ENCODE results near the gene HRC. TPM values are rescaled to one million over a fixed set of nuclear protein-coding genes. Genes with fewer than 3 reads are reported as not detected.

HRC gene
- total RNA-seq, 1 experiment from 2014 or later, result not detected

GRCh38 chr19:49150106-49150943 lies 4.9 kb downstream of the HRC start:
- Histone ChIP-seq H4K20me1 (ENCODE audit: insufficient read depth) (no peaks in the 10 kb centered on the region), H3K9me3 (ENCODE audit: insufficient read depth, low read depth) (no peaks in the 10 kb centered on the region), H2AFZ (peak overlapping the region; percentile 92), H3K4me3 (peak overlapping the region; percentile 88), H3K9me2 (ENCODE audit: insufficient read depth) (no peaks in the 10 kb centered on the region), H3K36me3 (ENCODE audit: low read depth) (no peaks in the 10 kb centered on the region), H3K4me1 (replicated peaks; ENCODE audit: insufficient read depth) (peaks cover 16% of the 10 kb centered on the region; the same call in 1 of the 2 replicates), H3K27me3 (ENCODE audit: insufficient read depth, low read depth) (no peaks in the 10 kb centered on the region), H3F3A (ENCODE audit: insufficient read depth, low read depth) (peaks cover 22% of the 10 kb centered on the region; the same call in 1 of the 2 replicates), H3K27ac (peak overlapping the region; percentile 37), H3K4me2 (peak overlapping the region; percentile 99), H3K79me2 (ENCODE audit: low read depth) (no peaks in the 10 kb centered on the region)
- intact Hi-C loops (cut with micrococcal nuclease; ENCODE audit: unreplicated experiment), result no loop called here
- ChIA-PET POLR2A (ENCODE audit: unreplicated experiment) (interaction anchor here (0.6 to 0.7 kb wide), 3 partner anchors 175 to 1053 kb away, joined by 6 to 11 read pairs (median 9); partner anchors contain the start of gene MYH14), CTCF (interaction anchor here (0.6 to 0.7 kb wide), 3 partner anchors 21 to 277 kb away, joined by 3 to 5 read pairs (median 4); no protein-coding TSS in a partner anchor)
- DNase-seq, result peak; percentile 63 to 85
- TSS peak; percentile 78 for BruUV-seq (replicated peaks)
- TF ChIP-seq EZH2 (IDR thresholded peaks at IDR 0.05; ENCODE audit: low read depth) (no peak), CTCF (conservative IDR thresholded peaks at IDR 0.05) (no peak)

- no peaks in the 10 kb centered on the region for H3K79me2 ChIP-seq (ENCODE audit: low read depth)
- H3K4me1 ChIP-seq (replicated peaks; ENCODE audit: insufficient read depth), result peaks cover 16% of the 10 kb centered on the region; the same call in 1 of the 2 replicates
- peak overlapping the region; percentile 92 for H2AFZ ChIP-seq
- no peaks in the 10 kb centered on the region for H4K20me1 ChIP-seq (ENCODE audit: insufficient read depth)
- ChIA-PET CTCF (interaction anchor here (0.6 to 0.9 kb wide), 3 partner anchors 49 to 59 kb away, joined by 3 to 7 read pairs (median 5); no protein-coding TSS in a partner anchor), POLR2A (ENCODE audit: unreplicated experiment) (interaction anchor here (0.6 kb wide), 1 partner anchor 307 kb away, joined by 9 read pairs; no protein-coding TSS in a partner anchor)
- BruUV-seq (replicated peaks), result TSS peak; percentile 80
- no peaks in the 10 kb centered on the region for H3K36me3 ChIP-seq (ENCODE audit: low read depth)
- peak; percentile 61 to 70 for DNase-seq
- H3K27ac ChIP-seq, result peak overlapping the region; percentile 37
- no peaks in the 10 kb centered on the region for H3K9me3 ChIP-seq (ENCODE audit: insufficient read depth, low read depth)
- intact Hi-C loops (cut with micrococcal nuclease; ENCODE audit: unreplicated experiment), result loop anchor here (2.0 kb wide), 1 partner anchor 31 kb away; the partner anchor contains the start of genes C19orf73 and PPFIA3
- H3K4me2 ChIP-seq, result peak overlapping the region; percentile 99
- no peaks in the 10 kb centered on the region for H3K27me3 ChIP-seq (ENCODE audit: insufficient read depth, low read depth)
- TF ChIP-seq CTCF (conservative IDR thresholded peaks at IDR 0.05) (no peak), EZH2 (IDR thresholded peaks at IDR 0.05; ENCODE audit: low read depth) (no peak)
- H3F3A ChIP-seq (ENCODE audit: insufficient read depth, low read depth), result peaks cover 24% of the 10 kb centered on the region; the same call in 1 of the 2 replicates
- H3K9me2 ChIP-seq (ENCODE audit: insufficient read depth), result no peaks in the 10 kb centered on the region
- H3K4me3 ChIP-seq, result peak overlapping the region; percentile 88
Measured at GRCh38 chr19:49149652-49150105, 5.5 kb downstream of the HRC start.
